WTC11 (cell line): ENCODE measurements around the gene CLCC1.

ENCODE experiments used
- ZNF416 ChIP-seq: fragments of 250-450 bp; sonication (Bioruptor Pico); IDR thresholded peaks from 2 replicates; pipeline ENCODE4 v1.9.0; 2021; ENCODE audit warnings: mild to moderate bottlenecking, inconsistent platforms
- TF ChIP-seq, protein P1 (sequence below): fragments of 200-600 bp; IDR thresholded peaks from 2 replicates; pipeline ENCODE4 v1.8.0; 2022; ENCODE audit warnings: antibody characterized with exemption

DNA sequence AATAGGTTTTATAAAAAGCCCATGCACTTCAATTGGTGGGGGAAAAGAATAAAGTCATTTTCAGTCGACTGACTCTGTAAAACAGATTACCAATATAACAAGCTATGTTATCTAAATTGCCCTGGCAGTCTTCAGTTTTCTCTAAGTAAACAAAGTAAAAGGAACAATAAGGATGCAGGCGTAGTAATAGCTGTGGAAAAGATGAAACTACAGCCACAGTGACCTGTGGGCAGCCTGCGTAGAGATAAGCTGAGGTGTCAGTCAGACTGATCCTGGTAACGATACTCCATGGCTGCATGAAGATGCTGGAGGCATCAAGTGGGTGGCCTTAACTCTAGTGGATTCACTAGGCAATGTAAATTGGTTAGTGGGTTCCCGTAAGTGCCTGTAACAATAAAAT, 29.3 kb downstream of the CLCC1 start:
- TF ChIP-seq, protein P1, sequence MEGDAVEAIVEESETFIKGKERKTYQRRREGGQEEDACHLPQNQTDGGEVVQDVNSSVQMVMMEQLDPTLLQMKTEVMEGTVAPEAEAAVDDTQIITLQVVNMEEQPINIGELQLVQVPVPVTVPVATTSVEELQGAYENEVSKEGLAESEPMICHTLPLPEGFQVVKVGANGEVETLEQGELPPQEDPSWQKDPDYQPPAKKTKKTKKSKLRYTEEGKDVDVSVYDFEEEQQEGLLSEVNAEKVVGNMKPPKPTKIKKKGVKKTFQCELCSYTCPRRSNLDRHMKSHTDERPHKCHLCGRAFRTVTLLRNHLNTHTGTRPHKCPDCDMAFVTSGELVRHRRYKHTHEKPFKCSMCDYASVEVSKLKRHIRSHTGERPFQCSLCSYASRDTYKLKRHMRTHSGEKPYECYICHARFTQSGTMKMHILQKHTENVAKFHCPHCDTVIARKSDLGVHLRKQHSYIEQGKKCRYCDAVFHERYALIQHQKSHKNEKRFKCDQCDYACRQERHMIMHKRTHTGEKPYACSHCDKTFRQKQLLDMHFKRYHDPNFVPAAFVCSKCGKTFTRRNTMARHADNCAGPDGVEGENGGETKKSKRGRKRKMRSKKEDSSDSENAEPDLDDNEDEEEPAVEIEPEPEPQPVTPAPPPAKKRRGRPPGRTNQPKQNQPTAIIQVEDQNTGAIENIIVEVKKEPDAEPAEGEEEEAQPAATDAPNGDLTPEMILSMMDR: no peak
- no peak for TF ChIP-seq ZNF416
